H1 (cell line): Measurements from ENCODE around the gene CORO1C. TPM values are rescaled to one million over a fixed set of nuclear protein-coding genes. Genes with fewer than 3 reads are reported as not detected.

Experiments used
- CTCF ChIA-PET: fragments of 300-600 bp; sonication (Branson Sonifier 250); formaldehyde crosslinking; loops from one replicate; lab custom pipeline; 2021; ENCODE audit not compliant: partially characterized antibody; lab: Charles Lee
- POLR2A ChIA-PET: fragments of 300-600 bp; sonication (Branson Sonifier 250); formaldehyde crosslinking; loops from one replicate; lab custom pipeline; 2021; ENCODE audit warnings: inconsistent platforms; ENCODE audit not compliant: partially characterized antibody; lab: Charles Lee
- DNase-seq, 2 experiments: peaks; one replicate each; pipeline versions ENCODE4 v3.0.0 to v3.0.0-alpha.2; 2010 to 2022; ENCODE audit warnings: low spot score in 2 of 2, low read depth in 1 of 2, mixed read lengths in 1 of 2
- FAIRE-seq: peaks from 2 replicates; lab custom pipeline; 2011; peaks lifted over from hg19 to GRCh38; lab: Jason Lieb, UNC
- H2AFZ ChIP-seq: 2 replicates; pipeline ENCODE4 v1.8.1; 2012; ENCODE audit warnings: low read length, inconsistent platforms
- H2AK5ac ChIP-seq: 2 replicates; pipeline ENCODE4 v1.6.1; 2013; ENCODE audit warnings: low read depth, low read length
- H2BK120ac ChIP-seq: replicated peaks from 2 replicates; pipeline ENCODE3; 2013; ENCODE audit warnings: low read depth, low read length, inconsistent platforms
- H2BK12ac ChIP-seq: 2 replicates; pipeline ENCODE4 v1.6.1; 2013; ENCODE audit warnings: low read depth, low read length
- H2BK15ac ChIP-seq: 2 replicates; pipeline ENCODE4 v1.6.1; 2013; ENCODE audit warnings: low read length
- H2BK20ac ChIP-seq: 2 replicates; pipeline ENCODE4 v1.6.1; 2013; ENCODE audit warnings: low read length
- H2BK5ac ChIP-seq: 2 replicates; pipeline ENCODE4 v1.6.1; 2013; ENCODE audit warnings: low read depth, low read length
- H3K14ac ChIP-seq: 2 replicates; pipeline ENCODE4 v1.6.1; 2013; ENCODE audit warnings: inconsistent platforms; ENCODE audit not compliant: insufficient read length
- H3K18ac ChIP-seq: 2 replicates; pipeline ENCODE4 v1.6.1; 2013; ENCODE audit warnings: low read length; ENCODE audit errors: extremely low read depth
- H3K23ac ChIP-seq: 2 replicates; pipeline ENCODE4 v1.6.1; 2013; ENCODE audit warnings: inconsistent platforms; ENCODE audit not compliant: insufficient read length
- H3K23me2 ChIP-seq: 2 replicates; pipeline ENCODE4 v1.6.1; 2013; ENCODE audit warnings: low read depth, low read length
- H3K27ac ChIP-seq: 2 replicates; pipeline ENCODE4 v1.6.1; 2011; ENCODE audit warnings: low read depth, low read length, inconsistent platforms
- H3K27me3 ChIP-seq, 4 experiments: replicated peaks in 1 of 4; 1 replicate in 1 of 4; 2 replicates in 3 of 4; pipeline versions ENCODE4 v1.6.1 to v1.8.1; 2011 to 2013; ENCODE audit warnings: low read length in 3 of 4, mild to moderate bottlenecking in 3 of 4, inconsistent platforms in 2 of 4, mixed read lengths in 2 of 4, moderate library complexity in 1 of 4; ENCODE audit not compliant: control insufficient read depth in 3 of 4, insufficient read depth in 3 of 4; ENCODE audit errors: extremely low read depth in 1 of 4
- H3K36me3 ChIP-seq, 4 experiments: 2 replicates each; pipeline versions ENCODE4 v1.6.1 to v1.8.1; 2011 to 2013; ENCODE audit warnings: mild to moderate bottlenecking in 4 of 4, low read length in 3 of 4, moderate library complexity in 2 of 4, control low read depth in 1 of 4, inconsistent platforms in 1 of 4; ENCODE audit not compliant: insufficient read depth in 4 of 4, control insufficient read depth in 2 of 4
- H3K4ac ChIP-seq: replicated peaks from 2 replicates; pipeline ENCODE3; 2013; ENCODE audit warnings: low read length, low read depth, mixed read lengths, inconsistent platforms; ENCODE audit not compliant: insufficient read length
- H3K4me1 ChIP-seq, 4 experiments: replicated peaks in 1 of 4; 1 replicate in 1 of 4; 2 replicates in 3 of 4; pipeline versions ENCODE4 v1.6.1 to v1.8.1; 2011 to 2013; ENCODE audit warnings: low read length in 3 of 4, inconsistent platforms in 2 of 4, mixed read lengths in 1 of 4; ENCODE audit not compliant: insufficient read depth in 4 of 4, control insufficient read depth in 3 of 4
- H3K4me2 ChIP-seq, 2 experiments: 2 replicates each; pipeline versions ENCODE4 v1.6.1 to v1.8.1; 2011 to 2013; ENCODE audit warnings: low read depth in 2 of 2, low read length in 2 of 2, control low read depth in 1 of 2, inconsistent platforms in 1 of 2, mild to moderate bottlenecking in 1 of 2; ENCODE audit not compliant: insufficient read depth in 1 of 2
- H3K4me3 ChIP-seq, 4 experiments: fragments of 200-600, 300-600 bp in 1 of 4; sonication (generic), shearing (Covaris generic), sonication (Bioruptor Twin) in 1 of 4; 2 replicates each; pipeline versions ENCODE4 v1.5.1 to v1.8.1; 2011 to 2016; ENCODE audit warnings: low read length in 4 of 4, low read depth in 3 of 4, control low read depth in 2 of 4, inconsistent platforms in 2 of 4, mild to moderate bottlenecking in 2 of 4, mixed read lengths in 1 of 4, moderate library complexity in 1 of 4; ENCODE audit not compliant: insufficient read depth in 2 of 4; ENCODE audit errors: extremely low read depth in 1 of 4
- H3K56ac ChIP-seq: replicated peaks from 2 replicates; pipeline ENCODE3; 2013; ENCODE audit warnings: low read depth, mild to moderate bottlenecking, mixed read lengths, low read length, inconsistent platforms; ENCODE audit not compliant: insufficient read length
- H3K79me1 ChIP-seq: 2 replicates; pipeline ENCODE4 v1.6.1; 2013; ENCODE audit warnings: low read depth, low read length, control low read depth
- H3K79me2 ChIP-seq, 2 experiments: 2 replicates each; pipeline versions ENCODE4 v1.6.1 to v1.8.1; 2012 to 2013; ENCODE audit warnings: low read length in 2 of 2, mild to moderate bottlenecking in 2 of 2, inconsistent platforms in 1 of 2; ENCODE audit not compliant: insufficient read depth in 2 of 2, control insufficient read depth in 1 of 2
- H3K9ac ChIP-seq, 4 experiments: replicated peaks in 1 of 4; 1 replicate in 1 of 4; 2 replicates in 3 of 4; pipeline versions ENCODE4 v1.6.1 to v1.8.1; 2011 to 2013; ENCODE audit warnings: low read depth in 3 of 4, low read length in 3 of 4, control low read depth in 2 of 4, mild to moderate bottlenecking in 2 of 4, moderate library complexity in 2 of 4, inconsistent platforms in 1 of 4; ENCODE audit errors: extremely low read depth in 1 of 4
- H3K9me3 ChIP-seq, 2 experiments: 2 replicates each; pipeline versions ENCODE4 v1.6.1 to v1.8.1; 2012 to 2013; ENCODE audit warnings: mild to moderate bottlenecking in 2 of 2, moderate library complexity in 2 of 2, control low read depth in 1 of 2, inconsistent platforms in 1 of 2, low read depth in 1 of 2, low read length in 1 of 2, mixed read lengths in 1 of 2; ENCODE audit not compliant: insufficient read depth in 2 of 2
- H4K20me1 ChIP-seq, 2 experiments: replicated peaks in 1 of 2; 2 replicates each; pipeline versions ENCODE3 to v1.8.1; 2011 to 2013; ENCODE audit warnings: inconsistent platforms in 2 of 2, low read length in 2 of 2, mild to moderate bottlenecking in 1 of 2; ENCODE audit not compliant: insufficient read depth in 2 of 2, control insufficient read depth in 1 of 2
- H4K5ac ChIP-seq: 2 replicates; pipeline ENCODE4 v1.6.1; 2013; ENCODE audit warnings: low read length, low read depth, mixed read lengths, inconsistent platforms; ENCODE audit not compliant: insufficient read length
- H4K8ac ChIP-seq: 2 replicates; pipeline ENCODE4 v1.8.0; 2013; ENCODE audit warnings: mild to moderate bottlenecking, moderate library complexity, low read length, inconsistent platforms; ENCODE audit not compliant: insufficient read depth; ENCODE audit errors: extremely low read depth
- H4K91ac ChIP-seq: replicated peaks from 2 replicates; pipeline ENCODE3; 2013; ENCODE audit warnings: low read length, mixed read lengths, inconsistent platforms; ENCODE audit not compliant: insufficient read length
- ATF3 ChIP-seq: IDR thresholded peaks from 2 replicates; pipeline ENCODE4 v1.6.1; 2011; ENCODE audit warnings: low read depth, mild to moderate bottlenecking, low read length; ENCODE audit not compliant: insufficient read depth
- BACH1 ChIP-seq: IDR thresholded peaks from 2 replicates; pipeline ENCODE4 v1.6.1; 2012; ENCODE audit warnings: low read length, improper control_type of control experiment
- CREB1 ChIP-seq: IDR thresholded peaks from 2 replicates; pipeline ENCODE4 v1.6.1; 2012; ENCODE audit warnings: inconsistent platforms
- CTBP2 ChIP-seq: IDR thresholded peaks from 2 replicates; pipeline ENCODE4 v1.7.0; 2011; ENCODE audit warnings: borderline replicate concordance, mild to moderate bottlenecking, moderate library complexity, mixed read lengths, low read length; ENCODE audit not compliant: insufficient read depth, insufficient read length
- FOSL1 ChIP-seq: IDR thresholded peaks from 2 replicates; pipeline ENCODE4 v1.6.1; 2011; ENCODE audit warnings: mild to moderate bottlenecking, low read depth, low read length, moderate library complexity; ENCODE audit not compliant: insufficient read depth
- HDAC6 ChIP-seq: IDR thresholded peaks from one replicate; pipeline ENCODE4 v1.7.1; 2012; ENCODE audit warnings: low read depth, mild to moderate bottlenecking, inconsistent platforms, low read length, moderate library complexity
- KDM1A ChIP-seq: fragments of 200-600, 300-600 bp; sonication (generic); IDR thresholded peaks from 2 replicates; pipeline ENCODE4 v1.7.1; 2016; ENCODE audit warnings: mild to moderate bottlenecking, low read length, borderline replicate concordance
- MAX ChIP-seq: IDR thresholded peaks from 2 replicates; pipeline ENCODE4 v1.6.1; 2012; ENCODE audit warnings: inconsistent platforms
- RBBP5 ChIP-seq: IDR thresholded peaks from 2 replicates; pipeline ENCODE4 v1.7.1; 2012; ENCODE audit warnings: low read depth, mild to moderate bottlenecking, inconsistent platforms, low read length, moderate library complexity, borderline replicate concordance
- SIRT6 ChIP-seq: IDR thresholded peaks from one replicate; pipeline ENCODE4 v1.7.1; 2012; ENCODE audit warnings: low read length, inconsistent platforms
- SIX5 ChIP-seq: IDR thresholded peaks from 2 replicates; pipeline ENCODE4 v1.6.1; 2011; ENCODE audit warnings: mild to moderate bottlenecking, low read depth, low read length
- SP1 ChIP-seq: IDR thresholded peaks from 2 replicates; pipeline ENCODE4 v1.6.1; 2011; ENCODE audit warnings: low read depth, low read length
- SUZ12 ChIP-seq: fragments of 200-600 bp; sonication (generic); IDR thresholded peaks from 2 replicates; pipeline ENCODE4 v1.6.1; 2012; ENCODE audit warnings: mild to moderate bottlenecking, inconsistent platforms, low read length, moderate library complexity, mixed read lengths
- YY1 ChIP-seq: IDR thresholded peaks from 2 replicates; pipeline ENCODE4 v1.6.1; 2011; ENCODE audit warnings: low read depth, mild to moderate bottlenecking, low read length
- WGBS, 2 experiments: shearing (Covaris generic) in 1 of 2; methylation state at CpG; one replicate each; pipeline versions ENCODE4 v1.1.6 to v1.1.7; 2013 to 2015; ENCODE audit warnings: low lambda C conversion rate in 2 of 2, mixed read lengths in 2 of 2, inconsistent platforms in 1 of 2, low coverage in 1 of 2, missing lambda C conversion rate in 1 of 2; ENCODE audit not compliant: insufficient replicate concordance in 2 of 2, insufficient coverage in 1 of 2, insufficient read length in 1 of 2; ENCODE audit errors: extremely low coverage in 1 of 2, missing lambda C conversion rate in 1 of 2; 5-methylcytosine and 5-hydroxymethylcytosine counted together
- polyA plus RNA-seq, 7 experiments: library from polyadenylated mRNA; depleted of rRNA in 3 of 7; stranded (reverse) in 5 of 7; unstranded in 2 of 7; fragments of >200 nt in 5 of 7; fragments of 200-250 nt in 2 of 7; gene quantifications; 1 replicate in 5 of 7; 2 replicates in 1 of 7; 4 replicates in 1 of 7; pipeline versions ENCODE4 v1.2.1 to v1.2.3, GENCODE V29; 2011 to 2013; ENCODE audit warnings: missing spikeins in 2 of 7, mixed read lengths in 2 of 7
- total RNA-seq: library from RNA; stranded (reverse); fragmentation: NEBNext Ultra II Directional; extraction: Animal tissue kit (Norgen Biotek cat#: 25700); gene quantifications from 2 replicates; pipeline ENCODE4 v1.2.1, GENCODE V29; 2021

The CORO1C gene
- total and polyA plus RNA-seq, 2 of the 8 experiments (the other 6 are each of a cell fraction or from before 2014, with no cell fraction given), result 72.7 to 120 TPM

- Histone ChIP-seq H2AFZ (no peak overlapping the region), H4K5ac (no peak overlapping the region), H4K20me1 (peaks cover 2 to 4% of the 10 kb centered on the region in 2 experiments), H3K23me2 (no peaks in the 10 kb centered on the region), H4K91ac (no peak overlapping the region), H3K36me3 (peaks cover 0 to 3% (median 0%) of the 10 kb centered on the region in 4 experiments; a peak in 1 of 8 replicates), H3K18ac (no peak overlapping the region), H3K79me2 (peaks cover 0 to 64% of the 10 kb centered on the region in 2 experiments; a peak in 2 of 4 replicates), H2BK12ac (no peak overlapping the region), H3K4ac (no peak overlapping the region), H3K9me3 (no peaks in the 10 kb centered on the region), H3K4me3 (no peak overlapping the region), H2BK120ac (no peak overlapping the region), H4K8ac (no peak overlapping the region), H3K27ac (no peak overlapping the region), H2AK5ac (no peak overlapping the region), H3K79me1 (0 out of 2 replicates have a peak, but pooled peaks cover 2% of the 10 kb centered on the region), H2BK20ac (no peak overlapping the region), H3K27me3 (no peaks in the 10 kb centered on the region), H2BK15ac (no peak overlapping the region), H3K23ac (no peak overlapping the region), H3K56ac (no peak overlapping the region), H3K4me2 (no peak overlapping the region), H3K4me1 (peaks cover 0 to 2% (median 1%) of the 10 kb centered on the region in 4 experiments; a peak in 1 of 7 replicates), H2BK5ac (no peak overlapping the region), H3K9ac (no peak overlapping the region), H3K14ac (no peak overlapping the region)
- no peak for FAIRE-seq
- 83% methylated on average over 1 of the region's 1 CpG; no CpG with 5 or more reads in 1 of the 2 experiments for WGBS, 2 experiments
- POLR2A ChIA-PET, result interaction anchor here (1.0 to 1.3 kb wide), 2 partner anchors 10 to 35 kb away, joined by 5 to 6 read pairs; no protein-coding TSS in a partner anchor
- DNase-seq, result no peak
- CTCF ChIA-PET, result interaction anchor here (1.6 kb wide), 1 partner anchor 16 kb away, joined by 9 read pairs; no protein-coding TSS in a partner anchor
- TF ChIP-seq YY1, result no peak
- no peak for TF ChIP-seq FOSL1
- no peak for TF ChIP-seq BACH1
- TF ChIP-seq SP1, result no peak
- no peak for TF ChIP-seq CREB1
- TF ChIP-seq SUZ12, result no peak
- TF ChIP-seq HDAC6, result no peak
- no peak for TF ChIP-seq RBBP5
- TF ChIP-seq KDM1A, result no peak
- TF ChIP-seq MAX, result no peak
- TF ChIP-seq SIRT6, result no peak
- TF ChIP-seq ATF3, result no peak
- TF ChIP-seq CTBP2, result no peak
- no peak for TF ChIP-seq SIX5
Observed at GRCh38 chr12:108681317-108681716, 50.0 kb downstream of the CORO1C start.
